Measurements from ENCODE around the gene ATG2A.

Gene ATG2A

GRCh38 chr11:64916775-64917662 is at the start of gene ATG2A:
TSS of gene ATG2A (minus strand) at chr11:64917209. CDS start at chr11:64917135, 74 bp downstream.
- DNase-seq (ENCODE audit: low spot score): peak; percentile 100

- no peak for DNase-seq (ENCODE audit: low spot score)
Measured at GRCh38 chr11:64963072-64963631, 46.1 kb upstream of the ATG2A start.

GRCh38 chr11:64960719-64961118 is 43.7 kb upstream of the ATG2A start:
- no peak for DNase-seq (ENCODE audit: low spot score)

- no peak for DNase-seq (ENCODE audit: low spot score)
Measured at GRCh38 chr11:64959498-64959897, 42.5 kb upstream of the ATG2A start.

GRCh38 chr11:64954201-64954600 is 37.2 kb upstream of the ATG2A start:
- DNase-seq (ENCODE audit: low spot score): no peak

GRCh38 chr11:64951529-64951928 is 34.5 kb upstream of the ATG2A start:
- DNase-seq (ENCODE audit: low spot score): no peak

GRCh38 chr11:64947208-64947814 is 30.3 kb upstream of the ATG2A start:
- no peak for DNase-seq (ENCODE audit: low spot score)

- DNase-seq (ENCODE audit: low spot score): no peak
Measured at GRCh38 chr11:64936539-64936938, 19.5 kb upstream of the ATG2A start.

GRCh38 chr11:64935359-64936081 is 18.5 kb upstream of the ATG2A start, which contains the start of gene GPHA2:
TSS of gene GPHA2 (minus strand) at chr11:64935893. CDS start at chr11:64935460, 433 bp downstream.
- peak; percentile 72 for DNase-seq (ENCODE audit: low spot score)

GRCh38 chr11:64934682-64935358 is 17.8 kb upstream of the ATG2A start:
- DNase-seq (ENCODE audit: low spot score): peak; percentile 25

- no peak for DNase-seq (ENCODE audit: low spot score)
Measured at GRCh38 chr11:64933935-64934681, 17.1 kb upstream of the ATG2A start.

GRCh38 chr11:64933213-64933934 is 16.4 kb upstream of the ATG2A start:
- no peak for DNase-seq (ENCODE audit: low spot score)

- no peak for DNase-seq (ENCODE audit: low spot score)
Measured at GRCh38 chr11:64932324-64932723, 15.3 kb upstream of the ATG2A start.

GRCh38 chr11:64931290-64931689 is 14.3 kb upstream of the ATG2A start:
- DNase-seq (ENCODE audit: low spot score): no peak

GRCh38 chr11:64930340-64930739 is 13.3 kb upstream of the ATG2A start:
- DNase-seq (ENCODE audit: low spot score): no peak

- no peak for DNase-seq (ENCODE audit: low spot score)
Measured at GRCh38 chr11:64929625-64930024, 12.6 kb upstream of the ATG2A start.

- DNase-seq (ENCODE audit: low spot score): no peak
Measured at GRCh38 chr11:64928957-64929356, 11.9 kb upstream of the ATG2A start.

- no peak for DNase-seq (ENCODE audit: low spot score)
Measured at GRCh38 chr11:64926689-64927088, 9.7 kb upstream of the ATG2A start.

- DNase-seq (ENCODE audit: low spot score): no peak
Measured at GRCh38 chr11:64925536-64926436, 8.8 kb upstream of the ATG2A start.
